D721Med (cell line): Measurements from ENCODE around the gene CHPF.

Experiments used
- DNase-seq: peaks from one replicate; pipeline ENCODE4 v3.0.0; 2011; ENCODE audit warnings: low spot score; ENCODE audit not compliant: insufficient read length
- FAIRE-seq: peaks from 2 replicates; lab custom pipeline; 2011; peaks lifted over from hg19 to GRCh38; lab: Jason Lieb, UNC
- TF ChIP-seq, protein P1 (sequence below): IDR thresholded peaks from 2 replicates; pipeline ENCODE4 v1.5.1; 2012; ENCODE audit warnings: mild to moderate bottlenecking, control low read depth; ENCODE audit not compliant: insufficient read depth; ENCODE audit errors: missing control alignments

The CHPF gene

DNA sequence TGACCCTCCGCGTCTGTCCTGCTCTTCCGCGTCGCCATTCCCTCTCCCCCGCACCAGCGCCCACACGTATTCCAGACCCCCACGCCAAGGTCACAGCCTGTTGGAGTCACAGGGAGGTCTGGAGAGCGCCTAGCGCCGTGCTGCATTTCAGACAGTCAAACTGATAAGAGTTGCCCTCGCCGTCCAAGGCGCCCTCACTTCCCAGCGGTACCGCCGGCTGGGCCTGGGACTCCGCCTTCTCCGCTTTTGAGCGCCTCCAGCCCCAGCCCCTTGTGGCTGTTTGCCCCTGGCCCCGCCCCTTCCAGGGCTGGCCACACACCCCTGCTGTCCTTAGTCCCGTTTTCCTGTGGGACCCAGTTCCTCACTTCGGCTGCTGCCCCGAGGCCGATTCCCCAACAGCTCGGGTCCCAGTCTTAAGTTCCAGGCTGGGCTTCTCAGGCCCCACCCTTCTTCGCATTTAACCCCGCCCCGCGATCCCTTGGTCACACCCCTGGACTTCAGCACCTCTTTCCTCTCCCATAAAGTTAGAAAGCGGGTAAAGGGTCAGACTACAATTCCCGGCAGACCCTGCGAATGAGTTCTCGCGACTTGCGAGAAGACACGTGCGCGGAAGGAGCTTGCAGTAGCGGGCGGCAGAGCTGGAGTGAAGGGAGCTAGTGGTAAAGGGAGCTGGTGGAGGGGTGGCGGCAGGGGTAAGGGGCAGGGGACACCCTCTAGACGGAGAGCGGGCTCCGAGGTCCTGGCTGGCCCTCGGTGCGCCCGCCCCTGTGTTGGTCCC is 45.1 kb downstream of the CHPF start, which contains the start of gene GMPPA:
TSS of gene GMPPA (plus strand) at position 612 of the 778 bp plus-strand sequence. CDS start 1,085 bp downstream, outside the sequence.
- FAIRE-seq (no peak), DNase-seq (peak; percentile 99)
- TF ChIP-seq, protein P1, sequence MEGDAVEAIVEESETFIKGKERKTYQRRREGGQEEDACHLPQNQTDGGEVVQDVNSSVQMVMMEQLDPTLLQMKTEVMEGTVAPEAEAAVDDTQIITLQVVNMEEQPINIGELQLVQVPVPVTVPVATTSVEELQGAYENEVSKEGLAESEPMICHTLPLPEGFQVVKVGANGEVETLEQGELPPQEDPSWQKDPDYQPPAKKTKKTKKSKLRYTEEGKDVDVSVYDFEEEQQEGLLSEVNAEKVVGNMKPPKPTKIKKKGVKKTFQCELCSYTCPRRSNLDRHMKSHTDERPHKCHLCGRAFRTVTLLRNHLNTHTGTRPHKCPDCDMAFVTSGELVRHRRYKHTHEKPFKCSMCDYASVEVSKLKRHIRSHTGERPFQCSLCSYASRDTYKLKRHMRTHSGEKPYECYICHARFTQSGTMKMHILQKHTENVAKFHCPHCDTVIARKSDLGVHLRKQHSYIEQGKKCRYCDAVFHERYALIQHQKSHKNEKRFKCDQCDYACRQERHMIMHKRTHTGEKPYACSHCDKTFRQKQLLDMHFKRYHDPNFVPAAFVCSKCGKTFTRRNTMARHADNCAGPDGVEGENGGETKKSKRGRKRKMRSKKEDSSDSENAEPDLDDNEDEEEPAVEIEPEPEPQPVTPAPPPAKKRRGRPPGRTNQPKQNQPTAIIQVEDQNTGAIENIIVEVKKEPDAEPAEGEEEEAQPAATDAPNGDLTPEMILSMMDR: no peak

DNA sequence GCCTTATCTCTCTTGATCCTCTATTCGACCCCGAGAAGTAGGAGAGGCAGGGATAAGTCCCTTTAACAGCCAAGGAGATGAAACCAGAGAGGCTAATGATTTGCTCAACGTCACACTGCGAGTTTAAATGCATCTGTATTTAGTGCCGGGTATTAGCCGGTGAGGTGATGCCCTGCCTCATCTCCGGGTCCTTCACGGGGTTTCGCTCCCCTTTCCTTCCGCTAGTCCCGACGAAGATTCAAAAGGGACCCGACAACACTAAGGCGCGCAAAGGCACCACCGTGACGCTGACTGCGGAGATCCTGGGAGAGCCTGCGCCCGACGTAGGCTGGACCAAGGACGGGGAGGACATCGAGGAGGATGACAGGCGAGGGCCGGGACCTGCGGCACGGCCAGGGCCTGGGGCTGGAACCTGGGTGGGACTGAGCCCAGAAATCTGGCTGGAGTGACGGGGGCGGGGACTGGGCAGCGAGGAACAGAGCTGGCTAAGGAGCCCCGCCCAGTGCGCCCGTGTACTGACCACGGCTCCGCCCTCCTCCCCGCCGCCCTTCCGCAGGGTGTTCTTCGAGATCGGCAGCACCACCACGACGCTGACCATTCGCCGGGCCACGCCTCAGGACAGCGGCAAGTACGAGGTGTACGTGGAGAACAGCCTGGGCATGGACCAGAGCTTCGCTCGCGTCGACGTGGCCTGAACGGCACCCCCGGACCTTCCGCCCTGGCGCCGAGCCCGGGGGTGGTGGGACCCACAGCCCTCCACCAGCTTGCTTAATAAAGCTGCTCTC is 45.9 kb downstream of the CHPF start:
- FAIRE-seq (no peak), DNase-seq (peak; percentile 78)
- TF ChIP-seq, protein P1: no peak

GRCh38 chr2:219496825-219497494 is 46.6 kb downstream of the CHPF start:
- TF ChIP-seq, protein P1: no peak
- FAIRE-seq (no peak), DNase-seq (no peak)

- DNase-seq (no peak), FAIRE-seq (no peak)
- TF ChIP-seq, protein P1: no peak
Measured at GRCh38 chr2:219496247-219496824, 47.3 kb downstream of the CHPF start.

GRCh38 chr2:219495531-219496122 is 48.0 kb downstream of the CHPF start:
- FAIRE-seq (no peak), DNase-seq (peak; percentile 92)
- TF ChIP-seq, protein P1: peak; percentile 63

DNA sequence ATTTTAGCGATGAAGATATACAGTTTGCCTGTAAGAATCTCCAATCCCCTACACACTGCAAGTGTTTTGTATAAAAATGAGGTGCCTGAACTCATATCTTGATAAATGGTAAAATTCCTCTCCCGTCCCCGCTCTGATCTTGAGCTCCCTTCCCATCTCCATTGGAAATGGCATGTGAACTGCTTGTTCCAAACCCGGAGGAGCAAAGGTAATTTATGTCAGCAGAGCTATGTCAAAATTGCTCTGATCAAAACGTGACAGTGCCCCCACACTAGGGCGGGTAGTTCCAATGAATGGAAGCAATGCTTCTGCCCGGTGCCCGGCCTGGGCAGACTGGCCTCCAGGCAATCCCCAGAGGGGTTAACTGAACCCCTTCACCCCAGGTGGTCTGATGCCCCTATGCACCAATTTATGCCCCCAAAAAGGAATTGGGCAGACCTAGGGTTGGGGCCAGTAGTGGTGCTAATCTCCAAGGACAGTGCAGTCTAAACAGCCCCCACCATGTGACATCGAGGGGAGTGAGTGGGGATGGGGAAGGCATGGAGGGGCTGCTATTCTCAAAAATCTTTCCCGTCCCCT is 48.6 kb downstream of the CHPF start:
- TF ChIP-seq, protein P1: no peak
- no peak for DNase-seq
- no peak for FAIRE-seq
